SK-N-SH treated with all-trans-retinoic acid at 6 μM for 48 hours (cell line): ENCODE data around the gene MLLT6.

Experiments
- ARNTL ChIP-seq: fragments of 450-650 bp; formaldehyde crosslinking; IDR thresholded peaks from 2 replicates; pipeline ENCODE4 v1.5.0; 2020; ENCODE audit warnings: low read depth, mild to moderate bottlenecking, moderate library complexity, borderline replicate concordance
- CSRNP3 ChIP-seq: fragments of 250-450 bp; sonication (Bioruptor Pico); IDR thresholded peaks from 2 replicates; pipeline ENCODE4 v1.5.1; 2021; ENCODE audit warnings: mild to moderate bottlenecking, moderate library complexity
- POU6F1 ChIP-seq: fragments of 250-450 bp; sonication (Bioruptor Pico); IDR thresholded peaks from 2 replicates; pipeline ENCODE4 v1.8.0; 2021; ENCODE audit warnings: low read depth, mild to moderate bottlenecking, moderate library complexity, borderline replicate concordance
- TCF4 ChIP-seq: fragments of 250-450 bp; sonication (Bioruptor Pico); IDR thresholded peaks from 2 replicates; pipeline ENCODE4 v1.8.0; 2021; ENCODE audit warnings: mild to moderate bottlenecking, moderate library complexity, borderline replicate concordance
- ZC3H10 ChIP-seq: fragments of 250-450 bp; sonication (Bioruptor Pico); IDR thresholded peaks from 2 replicates; pipeline ENCODE4 v1.5.1; 2021; ENCODE audit warnings: mild to moderate bottlenecking, moderate library complexity
- ZFP3 ChIP-seq: fragments of 250-450 bp; sonication (Bioruptor Pico); IDR thresholded peaks from 2 replicates; pipeline ENCODE4 v1.5.0; 2020; ENCODE audit warnings: mild to moderate bottlenecking, moderate library complexity

- TF ChIP-seq POU6F1 (no peak), ARNTL (CRISPR knock-in tag) (no peak), ZFP3 (no peak), ZC3H10 (CRISPR knock-in tag) (no peak), CSRNP3 (CRISPR knock-in tag) (no peak), TCF4 (CRISPR knock-in tag) (no peak)
Observed at GRCh38 chr17:38740044-38740443, 35.0 kb downstream of the MLLT6 start.
